ENCODE data around the gene C1orf50.

Gene C1orf50

DNA sequence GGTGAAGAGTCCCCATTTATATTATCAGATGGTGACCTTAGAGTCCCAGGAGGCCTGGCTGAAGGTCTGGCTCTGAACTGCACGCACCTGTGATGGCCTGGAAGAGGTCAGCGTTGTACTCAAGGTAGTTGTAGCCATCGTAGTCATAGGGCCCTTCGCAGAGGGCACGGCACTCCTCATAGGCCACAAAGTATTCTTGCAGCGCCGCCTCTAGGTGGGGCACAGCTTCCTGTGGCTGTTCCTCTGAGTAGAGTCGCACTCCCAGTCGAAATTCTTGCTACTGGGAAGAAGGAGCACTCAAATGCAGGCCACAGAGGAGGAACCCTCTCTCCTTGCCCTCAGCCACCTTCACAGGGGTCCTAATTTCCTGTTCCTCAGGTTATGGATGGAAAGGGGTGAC lies 7.9 kb upstream of the C1orf50 start:
- no peak for DNase-seq (ENCODE audit: low spot score)

DNA sequence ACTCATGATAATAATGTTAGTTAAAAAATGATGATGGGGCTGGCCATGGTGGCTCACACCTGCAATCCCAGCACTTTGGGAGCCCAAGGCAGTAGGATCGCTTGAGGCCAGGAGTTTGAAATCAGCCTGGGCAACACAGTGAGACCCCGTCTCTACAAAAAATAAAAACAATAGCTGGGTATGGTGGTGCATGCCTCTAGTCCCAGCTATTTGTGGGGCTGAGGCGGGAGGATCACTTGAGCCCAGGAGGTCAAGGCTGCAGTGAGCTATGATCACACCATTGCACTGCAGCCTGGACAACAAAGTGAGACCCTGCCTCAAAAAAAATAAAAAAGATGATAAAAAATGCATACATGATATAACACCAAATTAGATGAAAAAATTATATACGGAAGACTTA lies 5.5 kb upstream of the C1orf50 start:
- no peak for DNase-seq (ENCODE audit: low spot score)

DNA sequence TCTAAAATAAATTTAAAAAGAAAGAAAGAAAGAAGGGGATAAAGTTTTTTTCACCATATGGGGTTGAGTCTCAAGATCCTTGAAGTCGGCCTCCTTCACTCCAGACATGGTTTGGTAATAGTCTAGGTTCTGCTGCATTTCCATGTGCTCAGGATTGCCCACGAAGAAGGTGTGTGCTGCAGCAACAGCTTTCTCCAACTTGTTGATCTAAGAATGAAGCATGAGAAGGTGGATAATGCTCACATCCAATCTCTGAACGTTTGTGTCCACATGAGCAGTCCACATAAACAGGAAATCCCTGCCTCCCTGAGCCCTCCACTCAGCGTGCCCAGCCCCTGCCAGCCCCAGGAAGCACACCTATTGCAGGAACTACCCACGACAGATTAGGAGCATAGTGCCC lies 4.8 kb upstream of the C1orf50 start:
- DNase-seq (ENCODE audit: low spot score), result no peak

DNA sequence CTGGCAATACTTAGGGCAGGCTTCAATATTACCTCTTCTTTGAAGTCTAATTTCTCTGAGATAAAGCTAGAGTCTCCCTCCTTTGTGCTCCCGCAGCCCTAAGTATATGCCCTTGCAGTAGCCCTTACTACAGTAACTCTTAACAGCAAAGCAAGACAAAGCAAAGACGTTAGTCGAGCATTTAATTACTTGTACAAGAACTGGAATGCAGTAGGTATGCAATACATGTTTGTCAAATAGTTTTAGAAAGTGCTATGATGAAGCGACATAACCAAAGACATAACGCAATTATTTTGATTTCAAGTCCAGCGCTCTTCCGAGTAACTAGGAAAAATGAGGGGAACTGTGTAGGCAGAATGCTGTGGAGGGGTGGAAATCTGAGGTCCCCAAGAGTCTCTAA lies 1.8 kb upstream of the C1orf50 start:
- DNase-seq (ENCODE audit: low spot score), result peak; percentile 10

DNA sequence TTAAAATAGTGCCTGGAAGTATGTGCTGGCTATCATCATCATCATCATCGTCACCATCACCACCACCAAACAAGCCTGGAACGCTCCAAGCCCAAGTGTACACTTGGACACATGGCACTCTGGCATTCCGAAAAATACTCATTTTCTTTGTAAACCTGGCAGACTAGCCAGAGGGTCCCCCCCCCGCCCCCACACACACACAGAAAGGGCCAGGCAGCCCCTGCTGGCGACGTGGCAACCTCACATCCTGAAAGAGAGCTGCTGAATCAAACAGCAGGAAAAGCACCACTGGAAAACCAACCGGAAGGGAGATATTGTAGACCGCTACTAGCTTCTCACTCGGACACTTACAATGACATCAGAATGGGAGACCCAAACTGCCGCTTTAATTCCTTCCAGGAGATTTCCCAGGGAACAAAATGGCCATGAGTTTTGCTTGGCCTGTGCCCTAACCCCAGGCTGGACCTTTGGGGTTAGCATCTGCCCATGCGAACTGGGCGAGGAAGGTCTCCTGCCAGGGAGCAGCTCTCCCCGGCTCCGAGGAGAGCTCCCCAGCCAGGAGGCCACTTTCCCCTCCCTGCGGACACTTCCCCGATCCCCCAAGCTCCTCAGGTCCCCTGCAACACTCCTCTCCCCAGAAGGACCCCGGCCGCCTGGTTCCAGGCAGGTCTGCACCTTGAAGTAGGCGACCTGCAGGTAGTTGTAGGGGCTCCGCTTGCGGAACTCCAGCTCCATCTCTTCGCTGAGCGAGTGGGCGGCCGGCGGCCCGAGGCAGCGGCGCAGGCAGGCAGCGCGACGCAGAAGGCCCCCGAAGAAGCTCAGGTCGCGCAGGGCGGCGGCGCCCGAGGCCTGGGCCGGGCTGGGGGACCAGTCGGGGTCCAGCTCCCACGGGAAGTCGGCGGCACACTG lies 963 bp upstream of the C1orf50 start:
- peak; percentile 46 for DNase-seq (ENCODE audit: low spot score)

DNA sequence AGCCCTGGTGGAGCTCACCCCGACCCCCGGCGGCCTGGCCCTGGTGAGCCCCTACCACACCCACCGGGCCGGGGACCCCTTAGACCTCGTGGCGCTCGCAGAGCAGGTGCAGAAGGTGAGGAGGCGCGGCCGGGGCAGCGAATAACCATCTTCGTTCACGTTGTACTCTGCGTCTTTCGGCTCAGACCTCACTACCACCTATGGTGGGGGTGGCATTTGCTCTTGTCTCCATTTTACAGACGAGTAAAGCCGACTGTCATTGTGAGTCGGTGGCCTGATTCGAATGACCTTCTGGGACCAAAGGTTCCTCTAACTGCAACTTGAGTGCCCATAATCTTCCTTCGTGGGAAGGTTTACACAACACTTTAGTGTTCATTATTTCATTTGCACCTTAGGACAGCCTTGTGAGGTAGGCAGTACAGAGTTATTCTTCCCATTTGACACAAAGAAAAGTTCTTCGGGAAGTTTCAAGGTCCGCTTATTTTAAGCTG lies 506 bp downstream of the C1orf50 start:
- DNase-seq (ENCODE audit: low spot score), result peak; percentile 29

DNA sequence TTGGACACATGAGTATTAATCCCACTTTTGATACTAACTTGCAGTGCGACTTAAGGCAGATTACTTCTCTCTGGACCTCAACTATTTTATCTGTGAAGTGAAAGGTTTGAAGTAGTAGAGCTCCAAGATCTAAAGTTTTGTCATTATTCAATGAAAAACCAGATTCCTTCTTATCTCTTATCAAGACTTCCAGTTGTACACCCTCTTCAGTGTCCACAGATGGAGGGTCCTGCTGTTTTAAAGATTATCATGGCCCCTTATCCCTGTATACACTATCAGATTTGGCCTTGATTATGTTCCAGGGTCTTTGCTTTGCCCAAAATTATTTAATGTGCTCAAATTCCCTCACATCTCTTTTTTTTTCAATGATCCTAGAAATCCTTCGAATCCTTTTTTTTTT lies 1.1 kb downstream of the C1orf50 start:
- no peak for DNase-seq (ENCODE audit: low spot score)

DNA sequence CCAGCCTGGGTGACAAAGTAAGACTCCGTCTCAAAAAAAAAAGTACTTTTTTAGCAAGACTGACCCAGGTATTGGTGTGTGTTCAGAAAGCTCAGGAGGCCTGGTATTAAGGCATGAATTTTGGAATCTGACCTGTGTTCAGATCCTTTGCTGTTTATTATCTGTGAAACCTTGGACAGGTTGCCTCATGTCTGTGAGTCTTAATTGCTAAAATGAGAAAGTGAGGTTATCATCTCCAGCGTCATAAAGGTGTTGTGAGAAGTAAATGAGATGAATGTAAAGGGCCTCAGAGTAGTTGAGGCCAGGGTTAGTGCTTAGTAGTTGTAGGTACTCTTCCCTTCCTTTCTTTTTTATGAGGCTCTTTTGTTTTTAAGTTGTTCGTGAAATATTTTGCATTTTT lies 2.8 kb downstream of the C1orf50 start:
- DNase-seq (ENCODE audit: low spot score), result no peak

DNA sequence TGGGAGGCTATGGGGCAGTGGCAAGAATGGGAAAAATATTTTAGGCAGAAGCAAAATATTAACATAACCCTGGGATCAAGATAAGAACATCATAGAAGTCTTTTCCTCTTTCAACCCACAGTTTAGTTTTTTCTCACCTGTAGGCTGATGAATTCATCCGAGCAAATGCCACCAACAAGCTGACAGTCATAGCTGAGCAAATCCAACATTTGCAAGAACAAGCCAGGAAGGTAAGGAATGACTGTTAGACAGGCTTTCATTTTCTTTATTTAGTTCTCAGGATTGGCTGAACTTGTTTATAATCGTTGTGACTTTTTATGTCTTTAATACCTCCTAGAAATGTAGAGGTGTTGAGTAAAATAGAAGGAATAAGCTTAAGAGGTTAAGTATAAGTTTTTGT lies 6.4 kb downstream of the C1orf50 start:
- no peak for DNase-seq (ENCODE audit: low spot score)

DNA sequence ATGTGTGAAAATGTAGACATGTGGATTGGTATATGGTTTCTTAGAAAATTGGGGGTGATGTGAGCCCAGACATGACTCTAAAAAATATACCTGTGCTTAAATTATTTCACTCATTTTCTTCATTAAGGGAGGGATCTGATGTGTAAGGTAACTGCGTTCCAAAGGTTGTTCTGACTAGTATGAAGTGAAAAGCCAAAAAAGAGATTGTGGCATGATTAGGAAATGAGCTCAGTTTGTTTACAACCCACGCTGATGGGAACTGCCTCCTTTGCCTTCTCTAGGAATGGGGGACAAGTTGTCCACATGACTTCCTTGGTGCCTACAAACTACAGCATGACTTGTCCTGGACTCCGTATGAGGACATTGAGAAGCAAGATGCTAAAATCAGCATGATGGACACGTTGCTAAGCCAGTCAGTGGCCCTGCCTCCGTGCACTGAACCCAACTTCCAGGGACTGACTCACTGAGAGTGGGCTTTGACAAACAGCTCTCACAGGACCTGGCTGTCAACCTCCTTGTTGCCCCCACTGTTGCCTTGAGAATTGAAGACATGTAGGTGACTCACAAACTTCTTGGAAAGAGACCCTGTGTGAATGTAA lies 8.0 kb downstream of the C1orf50 start:
- no peak for DNase-seq (ENCODE audit: low spot score)

DNA sequence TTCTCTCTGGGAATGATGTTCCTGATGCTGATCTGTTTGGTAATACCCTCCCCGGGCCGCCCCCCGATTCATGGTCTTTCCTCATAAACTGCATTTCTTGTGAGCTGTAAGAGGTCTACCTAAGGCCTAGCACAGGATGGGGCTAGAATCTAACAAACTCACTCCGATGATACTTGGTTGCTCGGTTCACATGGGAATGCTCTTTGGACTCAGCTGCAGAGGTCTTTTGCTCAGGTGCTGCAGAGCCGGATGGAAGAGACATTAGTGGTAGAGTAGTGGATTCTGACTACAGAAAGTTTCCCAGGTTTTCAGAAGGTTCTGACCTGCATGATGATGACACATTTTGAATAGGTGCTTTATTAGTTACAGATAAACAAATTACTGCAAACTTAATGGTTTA lies 9.5 kb downstream of the C1orf50 start:
- DNase-seq (ENCODE audit: low spot score), result no peak

DNA sequence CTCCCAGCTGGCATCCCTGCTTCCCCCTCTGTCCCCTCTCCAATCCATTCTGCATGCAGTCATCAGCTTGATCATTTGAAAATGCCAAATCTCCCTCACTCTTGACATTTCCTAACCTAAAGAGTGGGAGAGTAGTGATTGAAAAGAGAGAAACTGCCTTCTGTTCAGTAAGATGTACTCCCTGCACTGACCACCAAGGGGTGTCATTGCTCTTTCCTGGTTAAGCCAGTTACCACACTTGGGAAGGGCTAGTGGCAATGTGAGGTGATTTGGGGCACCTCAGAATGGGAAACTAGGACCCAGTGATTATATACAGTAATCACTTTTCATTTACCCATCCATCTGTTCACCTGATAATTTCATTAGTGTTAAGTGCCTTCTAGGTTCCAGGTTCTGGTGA lies 10.8 kb downstream of the C1orf50 start:
- DNase-seq (ENCODE audit: low spot score), result peak; percentile 66

DNA sequence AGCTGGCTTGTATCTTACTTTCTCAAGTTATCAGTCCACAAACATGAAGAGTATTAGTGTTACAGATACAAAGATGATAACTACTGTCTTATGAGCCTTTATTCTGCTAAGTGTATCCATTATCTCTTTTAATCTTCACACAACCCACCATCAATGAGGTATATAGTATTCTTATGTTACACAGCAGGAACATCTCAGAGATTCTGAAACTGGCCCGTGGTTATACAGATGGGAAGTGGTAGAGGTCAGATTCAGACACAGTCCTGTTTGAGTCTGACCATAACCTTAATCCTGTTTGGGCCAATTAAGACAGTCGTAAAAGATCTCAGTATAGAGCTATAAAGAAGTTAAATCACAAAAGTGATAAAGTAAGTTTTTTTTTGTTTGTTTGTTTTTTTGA lies 12.7 kb downstream of the C1orf50 start:
- DNase-seq (ENCODE audit: low spot score), result no peak

DNA sequence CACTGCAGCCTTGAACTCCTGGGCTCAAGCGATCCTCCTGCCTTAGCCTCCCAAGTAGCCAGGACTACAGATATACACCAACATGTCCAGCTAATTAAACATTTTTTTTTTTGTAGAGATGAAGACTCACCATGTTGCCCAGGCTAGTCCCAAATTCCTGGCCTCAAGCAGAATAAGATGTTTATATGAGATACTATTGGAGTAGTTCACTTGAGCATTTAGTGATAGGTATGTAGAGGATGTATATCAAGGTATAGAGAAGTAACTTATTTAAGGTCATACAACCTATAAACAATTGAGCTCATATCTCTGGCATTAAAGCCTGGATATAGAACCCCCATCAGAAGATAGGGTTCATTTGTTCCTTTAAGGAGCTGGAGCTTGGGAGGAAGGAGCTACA lies 13.1 kb downstream of the C1orf50 start:
- DNase-seq (ENCODE audit: low spot score), result no peak

DNA sequence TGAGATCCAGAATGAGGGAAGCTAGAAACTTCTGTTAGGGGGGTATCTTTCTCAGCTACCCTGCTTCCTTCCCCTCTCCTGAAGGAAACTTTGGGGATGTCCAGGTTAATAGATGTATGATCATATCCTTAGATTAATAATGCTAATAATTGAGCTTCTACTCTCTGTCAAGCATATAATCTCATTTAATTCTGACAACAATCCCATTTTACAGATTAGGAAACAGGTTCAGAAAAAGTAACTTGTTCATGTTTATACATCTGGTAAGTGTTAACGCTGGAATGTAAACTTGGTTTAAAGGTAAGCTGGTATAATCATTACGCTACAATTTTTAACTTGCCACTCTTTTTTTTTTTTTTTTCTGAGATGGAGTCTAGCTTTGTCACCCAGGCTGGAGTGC lies 16.0 kb downstream of the C1orf50 start:
- no peak for DNase-seq (ENCODE audit: low spot score)

DNA sequence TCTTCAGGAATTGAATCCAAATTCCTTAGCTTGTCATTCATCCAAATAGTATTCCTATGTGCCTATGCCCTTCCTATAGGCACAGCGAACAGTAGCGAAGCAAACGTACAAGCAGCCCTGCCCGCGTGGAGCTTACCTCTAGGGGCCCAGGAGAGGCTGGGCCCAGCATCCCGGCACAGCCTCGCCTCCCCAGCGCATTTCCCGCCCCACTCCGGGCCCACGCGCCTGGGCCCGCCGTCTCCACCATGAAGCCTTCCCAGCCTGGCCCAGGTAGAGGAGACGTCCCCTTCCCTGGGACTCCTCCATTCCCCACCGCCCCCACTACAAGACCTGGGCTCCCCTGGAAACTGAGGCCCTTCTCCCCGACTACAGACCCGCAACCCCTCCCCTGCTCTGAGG lies 17.5 kb downstream of the C1orf50 start:
- DNase-seq (ENCODE audit: low spot score), result no peak

DNA sequence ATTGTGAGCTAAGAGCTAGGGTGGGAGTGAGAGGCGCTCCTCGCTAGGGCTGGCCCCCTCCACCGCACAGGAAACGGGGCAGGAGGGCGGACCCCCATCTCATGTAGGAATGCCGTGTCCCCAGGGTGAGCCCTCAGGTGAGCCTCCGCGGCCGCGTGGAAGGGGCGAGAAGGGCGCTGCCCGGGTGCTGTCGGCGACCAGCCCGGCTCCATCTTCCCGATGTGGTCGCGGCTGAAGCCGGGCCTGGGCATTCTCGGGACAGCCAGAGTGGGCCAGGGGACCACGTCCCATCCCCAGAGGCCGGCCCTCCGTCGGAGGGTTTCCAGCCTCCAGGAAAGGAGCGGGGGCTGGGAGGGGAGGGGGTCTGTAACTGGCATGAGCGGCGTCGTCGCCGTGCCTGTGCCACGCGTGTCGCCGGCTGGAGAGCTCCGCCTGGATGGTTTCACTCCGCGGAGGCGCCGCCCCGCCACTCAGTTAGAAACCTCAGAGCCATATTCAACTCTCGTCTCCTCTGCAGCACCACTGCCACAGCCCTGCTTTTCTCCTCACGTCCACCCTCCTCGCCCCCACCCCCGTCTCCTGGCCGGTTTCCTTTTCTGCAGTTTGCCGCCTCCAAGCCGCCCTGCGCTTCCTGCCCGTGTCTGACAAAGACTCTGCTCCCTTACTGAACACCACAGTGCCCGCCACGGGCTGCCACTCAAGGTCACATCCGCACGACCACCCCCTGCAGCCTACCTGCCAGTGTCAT lies 18.1 kb downstream of the C1orf50 start, which contains the start of gene TMEM269:
Gene TMEM269, plus strand, starts transcription at position 46 of the 748 bp plus-strand sequence. CDS start 4,903 bp downstream, outside the sequence.
- DNase-seq (ENCODE audit: low spot score), result no peak

DNA sequence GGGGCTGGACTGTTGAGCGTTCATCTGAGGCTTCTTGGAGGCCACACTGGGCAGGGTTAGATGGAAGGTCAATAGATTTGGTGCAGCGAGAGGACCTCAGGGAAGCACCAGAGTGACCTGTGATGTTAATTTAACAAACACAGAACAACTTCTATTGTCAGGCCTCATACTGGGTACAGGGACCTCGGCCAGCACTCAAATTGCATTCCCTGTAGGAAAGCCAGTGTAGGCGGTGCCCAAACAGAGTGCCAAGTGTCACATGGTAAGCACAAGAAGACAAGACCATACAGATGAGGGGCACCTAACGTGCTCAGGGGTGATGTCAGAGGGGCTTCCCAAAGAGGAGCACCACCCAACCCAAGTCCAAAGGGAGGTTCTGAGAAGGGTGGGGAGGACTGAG lies 19.0 kb downstream of the C1orf50 start:
- DNase-seq (ENCODE audit: low spot score), result no peak

DNA sequence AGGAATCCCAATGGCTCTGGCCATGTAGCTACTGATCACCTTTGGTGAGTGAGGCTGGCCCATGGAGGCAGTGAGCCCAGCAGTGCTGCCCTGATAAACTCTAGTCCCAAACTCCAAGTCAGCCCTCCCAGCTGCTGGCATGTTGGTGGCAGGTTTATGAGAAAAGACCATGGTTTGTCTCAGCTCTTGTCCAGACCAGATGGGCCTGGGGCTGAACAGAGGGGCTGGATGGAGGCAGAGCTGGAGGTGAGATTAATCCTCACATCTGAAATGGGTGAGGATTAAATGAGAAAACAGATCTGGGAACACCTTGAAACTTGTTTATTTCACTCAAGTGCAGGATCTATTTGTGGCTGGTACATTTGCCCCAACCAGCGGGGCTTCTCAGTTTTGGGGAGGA lies 21.0 kb downstream of the C1orf50 start:
- no peak for DNase-seq (ENCODE audit: low spot score)

DNA sequence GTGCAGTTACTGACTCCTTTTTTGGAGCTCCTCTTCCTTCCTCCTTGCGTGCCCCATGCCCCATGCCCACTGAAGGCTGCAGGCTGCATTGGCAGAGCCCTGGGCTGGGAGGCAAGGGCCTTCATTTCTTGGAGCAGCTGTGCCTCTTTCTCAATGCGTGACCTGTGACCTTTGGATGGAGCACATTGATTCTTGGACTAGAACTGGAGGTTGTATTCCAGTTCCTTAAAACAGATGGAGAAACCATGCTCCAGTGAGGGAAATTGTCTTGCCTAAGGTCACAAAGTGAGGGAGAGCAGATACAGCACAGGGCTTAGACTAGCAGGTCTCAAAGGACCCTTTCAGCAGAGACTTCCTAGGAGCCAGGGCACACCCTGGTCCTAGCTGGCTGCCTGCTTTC lies 26.8 kb downstream of the C1orf50 start:
- no peak for DNase-seq (ENCODE audit: low spot score)

DNA sequence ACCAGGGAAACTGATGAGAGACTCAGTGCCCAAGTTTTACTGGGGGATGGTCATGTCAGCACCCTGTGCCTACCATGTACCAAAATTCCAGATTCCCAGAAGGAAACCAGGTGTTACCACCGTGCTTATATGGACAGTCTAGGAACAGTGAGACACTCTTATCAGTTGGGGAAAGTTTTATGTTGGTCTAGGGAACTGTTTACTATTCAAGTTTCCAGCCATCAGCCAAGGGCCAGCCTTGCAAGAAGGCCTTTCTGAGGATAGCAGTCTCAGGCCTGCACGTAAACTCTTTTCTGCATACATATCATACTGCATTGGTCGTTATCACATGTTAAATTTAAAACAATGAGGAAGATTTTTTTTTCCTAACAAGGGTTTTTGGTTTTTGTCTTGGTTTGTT lies 30.4 kb downstream of the C1orf50 start:
- no peak for DNase-seq (ENCODE audit: low spot score)

DNA sequence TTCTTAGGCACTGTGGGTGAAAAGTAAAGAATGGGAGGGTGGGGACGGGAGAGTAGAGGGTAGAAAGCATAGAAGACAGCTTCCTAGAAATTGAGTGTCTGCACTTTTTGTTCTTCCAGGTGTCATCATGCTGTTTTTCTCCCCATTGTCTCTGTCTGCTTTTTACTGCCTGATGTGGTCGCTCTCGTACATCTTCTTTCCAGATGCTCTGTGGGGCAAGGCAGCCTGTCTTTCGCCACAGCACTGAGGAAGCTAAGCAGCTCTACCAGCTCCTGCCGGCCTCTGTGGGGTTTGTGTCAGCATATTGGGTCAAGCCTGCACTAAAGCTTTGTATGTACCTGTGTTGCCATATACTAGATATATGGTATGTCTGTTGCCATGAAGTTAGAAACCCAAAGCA lies 30.9 kb downstream of the C1orf50 start:
- peak; percentile 30 for DNase-seq (ENCODE audit: low spot score)
